A673 (cell line): ENCODE results near the gene IFRD2. TPM values are rescaled to one million over a fixed set of nuclear protein-coding genes. Genes with fewer than 3 reads are reported as not detected.

Experiments used
- BruUV-seq: library from RNA; stranded (reverse); fragments of 400-500 nt; replicated peaks from 2 replicates; lab custom pipeline; 2021; lab: Mats Ljungman, UMichigan
- CTCF ChIA-PET: fragments of 300-600 bp; sonication (Branson Sonifier 250); formaldehyde crosslinking; loops from one replicate; lab custom pipeline; 2022; ENCODE audit warnings: antibody characterized with exemption; lab: Charles Lee
- POLR2A ChIA-PET: fragments of 300-600 bp; sonication (Branson Sonifier 250); formaldehyde crosslinking; loops from one replicate; lab custom pipeline; 2022; ENCODE audit warnings: antibody characterized with exemption; ENCODE audit not compliant: low non-redundant PET; lab: Charles Lee
- DNase-seq: peaks from one replicate; pipeline ENCODE4 v3.0.0-alpha.2; 2015; ENCODE audit warnings: low spot score
- H3K27ac ChIP-seq: fragments of 200-600 bp; sonication (generic); 2 replicates; pipeline ENCODE4 v1.5.1; 2016; ENCODE audit warnings: mixed run types, low read depth, mild to moderate bottlenecking, mixed read lengths, antibody characterized with exemption, low read length; ENCODE audit not compliant: poor library complexity, severe bottlenecking
- H3K27me3 ChIP-seq: fragments of 200-600 bp; sonication (generic); replicated peaks from 2 replicates; pipeline ENCODE4 v1.6.1; 2017; ENCODE audit warnings: mixed run types, low read depth, mild to moderate bottlenecking, mixed read lengths, antibody characterized with exemption, low read length; ENCODE audit not compliant: insufficient read depth, poor library complexity
- H3K36me3 ChIP-seq: fragments of 200-600 bp; sonication (generic); 2 replicates; pipeline ENCODE4 v1.6.1; 2016; ENCODE audit warnings: mixed run types, mild to moderate bottlenecking, mixed read lengths, antibody characterized with exemption, low read length; ENCODE audit not compliant: insufficient read depth, poor library complexity, severe bottlenecking
- H3K4me1 ChIP-seq: fragments of 200-600 bp; sonication (generic); 2 replicates; pipeline ENCODE4 v1.6.1; 2017; ENCODE audit warnings: mixed run types, mild to moderate bottlenecking, mixed read lengths, antibody characterized with exemption, low read length; ENCODE audit not compliant: insufficient read depth, poor library complexity, severe bottlenecking
- H3K4me3 ChIP-seq: fragments of 200-600 bp; sonication (generic); 2 replicates; pipeline ENCODE4 v1.5.1; 2016; ENCODE audit warnings: low read depth, mixed run types, mild to moderate bottlenecking, mixed read lengths, low read length; ENCODE audit not compliant: poor library complexity, severe bottlenecking
- H3K9me3 ChIP-seq: fragments of 200-600 bp; sonication (generic); 2 replicates; pipeline ENCODE4 v1.6.1; 2016; ENCODE audit warnings: mixed run types, low read depth, mild to moderate bottlenecking, mixed read lengths, antibody characterized with exemption, low read length; ENCODE audit not compliant: poor library complexity, severe bottlenecking
- EZH2 ChIP-seq: fragments of 200-600 bp; sonication (generic); IDR thresholded peaks from 2 replicates; pipeline ENCODE4 v1.6.1; 2017; ENCODE audit warnings: borderline replicate concordance, low read depth, mild to moderate bottlenecking, mixed read lengths, antibody characterized with exemption, low read length; ENCODE audit not compliant: poor library complexity, severe bottlenecking
- intact Hi-C: fragments of 100-400 bp; cut with micrococcal nuclease; formaldehyde crosslinking; loops from one replicate; pipeline ENCODE4 v1.10.0; 2022; ENCODE audit not compliant: unreplicated experiment
- total RNA-seq: library from RNA; stranded (reverse); gene quantifications from 2 replicates; pipeline ENCODE4 v1.2.3, GENCODE V29; 2021
- TF ChIP-seq, protein P1 (sequence below): fragments of 300-800, 200-600 bp; sonication (generic); conservative IDR thresholded peaks from 2 replicates; pipeline ENCODE4 v1.5.1; 2017; ENCODE audit warnings: low read depth, mild to moderate bottlenecking, antibody characterized with exemption, low read length, moderate library complexity, mixed read lengths

IFRD2 gene
- total RNA-seq, 1 experiment from 2014 or later: 77.4 TPM

- CTCF ChIA-PET: no interaction called here
- no peak overlapping the region for H3K27ac ChIP-seq
- POLR2A ChIA-PET: no interaction called here
- TF ChIP-seq EZH2: no peak
- TF ChIP-seq, protein P1, sequence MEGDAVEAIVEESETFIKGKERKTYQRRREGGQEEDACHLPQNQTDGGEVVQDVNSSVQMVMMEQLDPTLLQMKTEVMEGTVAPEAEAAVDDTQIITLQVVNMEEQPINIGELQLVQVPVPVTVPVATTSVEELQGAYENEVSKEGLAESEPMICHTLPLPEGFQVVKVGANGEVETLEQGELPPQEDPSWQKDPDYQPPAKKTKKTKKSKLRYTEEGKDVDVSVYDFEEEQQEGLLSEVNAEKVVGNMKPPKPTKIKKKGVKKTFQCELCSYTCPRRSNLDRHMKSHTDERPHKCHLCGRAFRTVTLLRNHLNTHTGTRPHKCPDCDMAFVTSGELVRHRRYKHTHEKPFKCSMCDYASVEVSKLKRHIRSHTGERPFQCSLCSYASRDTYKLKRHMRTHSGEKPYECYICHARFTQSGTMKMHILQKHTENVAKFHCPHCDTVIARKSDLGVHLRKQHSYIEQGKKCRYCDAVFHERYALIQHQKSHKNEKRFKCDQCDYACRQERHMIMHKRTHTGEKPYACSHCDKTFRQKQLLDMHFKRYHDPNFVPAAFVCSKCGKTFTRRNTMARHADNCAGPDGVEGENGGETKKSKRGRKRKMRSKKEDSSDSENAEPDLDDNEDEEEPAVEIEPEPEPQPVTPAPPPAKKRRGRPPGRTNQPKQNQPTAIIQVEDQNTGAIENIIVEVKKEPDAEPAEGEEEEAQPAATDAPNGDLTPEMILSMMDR: no peak
- no peak overlapping the region for H3K4me3 ChIP-seq
- no peaks in the 10 kb centered on the region for H3K36me3 ChIP-seq
- intact Hi-C loops: no loop called here
- H3K4me1 ChIP-seq: no peaks in the 10 kb centered on the region
- DNase-seq: no peak
- H3K9me3 ChIP-seq: no peaks in the 10 kb centered on the region
- no TSS peak for BruUV-seq
- no peaks in the 10 kb centered on the region for H3K27me3 ChIP-seq
Observed at GRCh38 chr3:50340147-50340447, 47.9 kb upstream of the IFRD2 start.

DNA sequence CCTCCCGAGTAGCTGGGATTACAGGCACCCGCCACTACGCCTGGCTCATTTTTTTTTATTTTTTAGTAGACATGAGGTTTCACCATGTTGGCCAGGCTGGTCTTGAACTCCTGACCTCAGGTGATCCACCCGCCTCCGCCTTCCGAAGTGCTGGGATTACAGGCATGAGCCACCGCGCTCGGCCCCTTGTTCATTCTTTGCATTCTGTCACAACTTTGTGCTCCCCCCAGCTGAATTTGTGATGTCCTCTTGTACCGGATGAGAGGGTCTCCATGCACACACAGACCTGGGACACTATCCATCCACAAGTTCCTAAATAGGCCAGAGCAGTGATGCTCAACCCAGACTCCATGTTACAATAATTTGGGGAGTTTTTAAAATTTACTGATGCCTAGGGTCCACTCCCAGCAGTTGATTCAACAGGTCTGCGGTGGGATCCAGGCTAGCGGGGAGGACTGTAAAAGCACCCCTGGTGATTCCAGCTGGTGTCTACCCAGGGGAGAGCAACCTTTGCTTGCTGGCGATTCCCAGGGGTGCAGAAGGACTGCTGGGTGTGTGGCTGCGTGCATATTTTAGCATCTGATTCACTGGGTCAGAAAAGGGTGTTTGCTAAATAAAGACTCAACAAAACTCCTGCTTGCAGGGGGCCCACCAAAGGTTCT, 47.4 kb upstream of the IFRD2 start:
- no peak overlapping the region for H3K27ac ChIP-seq
- TF ChIP-seq, protein P1: no peak
- no peak for TF ChIP-seq EZH2
- no TSS peak for BruUV-seq
- H3K4me1 ChIP-seq: no peaks in the 10 kb centered on the region
- ChIA-PET CTCF (no interaction called here), POLR2A (no interaction called here)
- no peak for DNase-seq
- H3K9me3 ChIP-seq: no peaks in the 10 kb centered on the region
- no peaks in the 10 kb centered on the region for H3K36me3 ChIP-seq
- no peak overlapping the region for H3K4me3 ChIP-seq
- intact Hi-C loops: no loop called here
- H3K27me3 ChIP-seq: no peaks in the 10 kb centered on the region

DNA sequence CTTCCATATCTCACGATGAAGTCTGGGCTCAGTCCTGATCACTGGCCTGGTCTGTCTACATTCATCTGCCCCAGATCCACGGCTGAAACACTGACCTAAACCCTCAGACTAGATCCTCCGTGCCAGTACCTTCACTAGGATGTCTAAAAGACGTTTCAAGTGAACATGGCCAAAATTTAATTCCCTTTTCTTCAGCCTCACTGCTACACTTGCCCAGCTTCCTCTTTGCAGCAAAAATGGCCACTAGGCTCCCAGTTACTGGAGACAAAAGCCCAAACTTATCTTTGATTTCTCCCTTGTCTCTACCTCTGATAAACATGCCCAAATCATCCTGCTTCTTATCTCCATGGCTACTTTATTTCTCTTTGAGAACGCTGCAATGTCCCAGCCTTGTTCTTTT, 46.7 kb upstream of the IFRD2 start:
- intact Hi-C loops: no loop called here
- no peaks in the 10 kb centered on the region for H3K9me3 ChIP-seq
- ChIA-PET CTCF (no interaction called here), POLR2A (interaction anchor here (0.7 kb wide), 1 partner anchor 10 kb away, joined by 27 read pairs; no protein-coding TSS in a partner anchor)
- H3K4me3 ChIP-seq: no peak overlapping the region
- no TSS peak for BruUV-seq
- DNase-seq: no peak
- no peak overlapping the region for H3K27ac ChIP-seq
- H3K36me3 ChIP-seq: no peaks in the 10 kb centered on the region
- no peaks in the 10 kb centered on the region for H3K27me3 ChIP-seq
- no peak for TF ChIP-seq EZH2
- TF ChIP-seq, protein P1: no peak
- no peaks in the 10 kb centered on the region for H3K4me1 ChIP-seq
